Stimulated activated CD4-positive, alpha-beta T cell treated with anti-CD3 and anti-CD28 coated beads, Interleukin-4, amount 100 ng/mL, for 1 hour (primary cell): Measurements from ENCODE around the gene ABHD12.
A peak's percentile ranks its signal among the peaks of the same experiment; 100 is the strongest.
"Not testable (repeated sequence)": the region's sequence is repeated elsewhere in the genome, so short reads cannot be mapped to it uniquely, and the experiment has no call there.

Experiments used
- DNase-seq: peaks from one replicate; pipeline ENCODE4 v3.0.0-alpha.2; 2020

ABHD12 gene

DNA sequence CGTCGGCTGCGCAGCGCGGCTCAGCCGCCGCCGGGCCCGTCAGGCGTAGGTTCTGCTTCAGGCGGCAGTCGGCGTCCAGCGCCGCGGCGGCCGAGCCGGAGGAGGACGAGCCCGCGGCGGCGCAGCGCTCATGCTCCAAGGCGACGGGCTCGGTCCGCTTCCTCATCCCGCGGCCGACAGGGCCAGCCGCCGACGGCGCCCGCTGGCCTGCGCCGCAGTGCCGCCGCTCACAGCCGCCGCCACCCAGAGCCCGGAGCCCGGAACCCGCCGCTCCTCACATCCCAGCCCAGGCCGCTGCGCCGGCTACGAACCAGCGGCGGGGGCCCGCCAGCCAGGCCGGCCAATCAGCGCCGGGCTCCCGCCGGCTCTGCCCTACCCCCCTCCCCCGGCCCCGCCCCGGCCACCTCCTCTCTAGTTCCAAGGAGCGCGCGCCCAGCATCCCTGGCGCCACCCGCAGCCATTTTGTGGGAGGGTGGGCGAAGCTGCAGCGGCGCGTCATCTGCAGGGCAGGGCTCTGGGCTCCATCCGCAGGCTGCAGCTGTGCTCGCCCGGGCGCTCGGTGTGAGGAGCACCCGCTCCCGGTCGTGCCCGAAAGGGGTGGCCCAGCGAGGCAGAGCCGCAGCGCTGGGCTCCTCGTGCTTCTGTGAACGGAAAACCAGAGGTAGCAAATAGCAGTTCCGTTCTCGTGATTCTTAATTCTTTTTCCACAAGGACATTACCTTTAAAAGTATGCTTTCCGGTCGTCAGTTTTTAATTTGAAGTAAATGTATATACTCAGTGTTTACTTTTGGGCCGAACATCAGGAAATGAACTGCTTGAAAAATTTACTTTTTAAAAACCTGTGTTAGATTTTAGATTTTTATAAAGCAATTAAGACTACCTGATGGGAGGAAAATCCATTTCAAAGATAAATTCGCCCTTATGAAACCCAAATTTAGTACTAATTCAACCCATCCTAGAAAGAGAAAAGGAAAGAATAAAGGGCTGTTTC lies at the start of gene ABHD12:
TSS of gene ABHD12 (minus strand) at position 298 of the 991 bp plus-strand sequence. CDS start at position 166, 132 bp downstream.
- DNase-seq: peak; percentile 94

DNA sequence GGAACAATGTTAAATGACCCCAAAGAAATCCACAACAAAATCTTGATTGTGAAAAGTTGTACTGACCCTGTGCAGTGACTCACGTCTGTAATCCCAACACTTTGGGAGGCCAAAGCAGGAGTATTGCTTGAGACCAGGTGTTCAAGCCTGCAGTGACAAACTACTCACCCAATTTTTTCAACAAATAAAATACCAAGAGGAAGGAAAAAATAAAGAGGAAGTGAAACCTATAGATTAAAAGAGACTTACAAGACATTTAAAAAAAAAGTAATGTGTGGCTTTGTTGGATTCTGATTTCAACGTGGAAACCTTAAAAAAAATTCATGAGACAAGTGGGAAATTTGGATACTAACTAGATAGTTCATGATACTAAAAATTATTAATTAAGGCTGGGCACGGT lies 48.7 kb upstream of the ABHD12 start:
- no peak for DNase-seq

GRCh38 chr20:25437153-25437581 lies 46.5 kb upstream of the ABHD12 start:
- DNase-seq: no peak

GRCh38 chr20:25424536-25424935 lies 33.9 kb upstream of the ABHD12 start:
- no peak for DNase-seq

DNA sequence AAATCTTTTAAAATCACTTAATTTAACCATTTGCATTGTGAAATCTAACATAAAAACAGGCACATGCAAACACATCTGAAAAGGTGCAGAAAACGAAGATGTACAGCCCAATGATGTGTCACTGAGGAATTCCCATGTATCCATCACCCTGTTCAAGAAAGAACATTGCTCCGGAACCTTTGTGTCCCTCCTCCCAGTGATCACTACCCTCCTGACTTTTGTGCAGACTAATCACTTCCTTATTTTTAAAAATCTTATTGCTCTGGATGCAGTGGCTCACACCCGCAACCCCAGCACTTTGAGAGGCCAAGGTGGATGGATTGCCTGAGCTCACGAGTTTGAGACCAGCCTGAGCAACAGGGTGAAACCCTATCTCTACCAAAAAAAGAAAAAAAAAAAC lies 31.4 kb upstream of the ABHD12 start:
- no peak for DNase-seq

- no peak for DNase-seq
These were observed 30.5 kb upstream of the ABHD12 start for GRCh38 chr20:25421102-25421501.

DNA sequence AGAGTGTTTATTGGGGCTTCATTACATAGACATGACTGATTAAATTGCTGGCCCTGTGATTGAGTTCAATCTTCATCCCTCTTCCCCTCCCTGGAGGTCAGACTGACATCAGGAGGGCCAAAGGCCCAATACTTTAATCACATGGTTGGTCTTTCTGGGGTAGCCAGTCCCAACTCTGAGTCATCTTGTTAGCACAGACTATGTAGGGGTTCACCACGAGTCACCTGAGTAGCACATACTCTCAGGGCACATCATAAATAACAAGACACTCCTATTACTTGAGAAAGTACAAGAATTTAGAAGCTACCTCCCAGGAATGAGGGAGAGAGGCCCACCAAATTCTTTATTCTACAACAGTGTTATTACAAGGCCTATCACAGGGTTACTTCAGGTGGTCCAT lies 28.1 kb upstream of the ABHD12 start:
- DNase-seq: no peak

DNA sequence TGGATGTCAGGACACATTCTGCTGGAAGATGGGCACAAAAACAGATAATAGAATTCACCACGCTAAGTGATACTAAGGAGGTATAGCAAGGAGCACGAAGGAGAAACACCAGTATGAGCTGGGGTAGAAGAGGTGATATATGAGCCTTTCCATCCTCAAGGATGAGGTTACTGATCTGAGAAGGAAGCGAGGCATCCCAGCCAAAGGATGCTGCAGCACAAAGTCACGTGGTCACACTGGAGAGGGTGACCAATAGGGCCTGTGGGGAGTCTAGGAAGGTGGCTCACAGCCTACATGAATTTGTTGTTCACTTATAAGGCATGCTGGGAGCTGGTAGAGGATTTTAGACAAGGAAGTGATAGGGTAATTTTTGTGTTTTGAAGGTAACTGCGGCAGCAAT lies 18.3 kb upstream of the ABHD12 start:
- no peak for DNase-seq

DNA sequence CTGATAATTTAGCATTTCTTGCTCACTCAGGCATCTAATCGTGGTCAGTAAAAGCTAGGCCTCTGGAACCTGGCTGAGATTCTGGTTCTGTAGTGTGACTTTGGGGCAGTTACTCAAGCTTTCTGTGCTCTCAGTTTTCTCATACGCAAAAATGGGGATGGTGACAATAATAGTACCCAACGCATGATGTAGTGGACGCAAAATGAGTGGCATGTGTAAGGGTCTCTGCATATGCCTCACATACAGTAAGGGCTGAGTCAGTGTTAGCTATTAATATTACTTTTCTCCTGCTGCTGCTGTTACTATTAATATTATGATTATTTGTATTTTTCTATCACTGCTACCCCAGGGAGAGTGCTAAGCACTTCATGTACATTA lies 17.5 kb upstream of the ABHD12 start:
- DNase-seq: no peak

DNA sequence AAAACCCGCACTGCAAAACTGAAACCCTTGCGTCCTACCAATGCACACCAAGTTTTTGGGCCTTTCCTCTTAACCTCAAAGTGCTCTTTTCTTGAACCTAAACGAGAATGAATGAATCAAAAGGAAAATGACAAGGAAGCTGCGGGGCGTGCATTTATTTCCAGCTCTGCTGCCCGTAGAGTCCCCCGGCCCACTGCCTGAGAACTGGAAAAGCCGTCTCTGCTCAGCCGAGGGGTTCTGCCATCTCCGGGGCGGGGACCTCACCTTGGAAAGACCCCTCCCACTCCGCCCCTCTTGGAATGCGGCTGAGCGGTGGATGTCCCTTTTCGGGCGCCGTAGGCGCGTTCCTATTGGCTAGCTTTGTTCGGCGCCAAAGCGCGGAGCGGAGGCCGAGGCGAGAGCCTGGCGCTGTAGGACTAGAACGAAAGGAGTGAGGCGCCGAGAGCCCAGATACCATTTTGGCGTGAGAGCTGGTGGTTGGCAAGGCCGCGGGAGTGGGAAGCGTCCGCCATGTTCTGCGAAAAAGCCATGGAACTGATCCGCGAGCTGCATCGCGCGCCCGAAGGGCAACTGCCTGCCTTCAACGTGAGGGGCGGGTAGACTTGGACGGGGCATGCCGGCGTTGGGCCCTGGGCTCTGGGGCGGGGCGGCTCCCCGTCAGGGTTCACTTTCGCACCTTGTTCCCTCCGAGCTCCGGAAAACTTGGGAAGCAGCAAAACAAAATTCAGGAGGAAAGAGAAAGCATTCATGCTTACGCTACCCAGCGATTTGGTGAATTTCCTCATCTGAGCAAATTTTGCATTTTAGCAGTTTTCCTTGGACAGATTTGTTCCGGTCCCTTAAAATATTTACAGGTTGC lies 16.9 kb upstream of the ABHD12 start, which contains the start of gene GINS1:
TSS of gene GINS1 (plus strand) at position 363 of the 859 bp plus-strand sequence. CDS start at position 511, 148 bp downstream.
- peak; percentile 85 for DNase-seq

DNA sequence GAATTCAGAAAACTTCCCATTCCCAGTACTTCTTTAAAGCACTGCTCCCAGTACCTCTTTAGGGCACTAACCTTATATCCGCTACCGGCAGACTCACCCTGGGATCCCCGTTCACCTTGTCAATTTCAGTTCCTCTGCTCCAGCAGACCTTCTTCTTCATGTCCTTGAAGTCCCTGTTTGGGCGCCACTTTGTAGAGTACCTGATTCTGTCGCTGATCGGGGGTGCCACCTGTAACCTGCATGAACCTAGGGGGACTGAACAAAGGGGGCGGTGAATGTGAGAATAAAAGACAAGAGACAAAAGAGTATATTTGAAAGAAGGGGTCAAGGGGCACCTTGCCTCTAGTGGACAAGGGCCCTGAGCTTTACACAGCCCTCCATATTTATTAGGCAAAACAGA lies 11.9 kb upstream of the ABHD12 start:
- no peak for DNase-seq

DNA sequence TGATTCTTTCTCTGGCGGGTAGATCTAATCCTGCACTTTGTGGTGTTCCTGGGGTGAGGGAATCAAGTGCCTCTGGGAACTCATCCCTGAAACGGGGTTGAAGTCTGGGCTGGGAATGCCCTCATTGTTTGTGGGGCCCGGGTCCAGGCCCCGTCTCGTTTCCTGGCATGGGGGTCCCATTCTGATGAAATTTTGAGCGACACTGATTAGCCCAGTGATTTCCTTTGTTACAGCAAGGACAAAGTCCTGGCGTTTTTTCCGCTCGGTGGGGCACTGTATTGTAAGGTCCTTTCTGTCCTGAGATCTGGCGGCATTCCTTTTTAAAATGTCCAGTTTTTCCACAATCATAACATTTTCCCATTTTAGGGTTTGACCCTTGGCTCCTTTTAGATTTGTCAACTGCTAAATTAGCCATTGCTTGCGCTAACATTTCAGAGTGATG lies 9.7 kb upstream of the ABHD12 start:
- not testable (repeated sequence) for DNase-seq

DNA sequence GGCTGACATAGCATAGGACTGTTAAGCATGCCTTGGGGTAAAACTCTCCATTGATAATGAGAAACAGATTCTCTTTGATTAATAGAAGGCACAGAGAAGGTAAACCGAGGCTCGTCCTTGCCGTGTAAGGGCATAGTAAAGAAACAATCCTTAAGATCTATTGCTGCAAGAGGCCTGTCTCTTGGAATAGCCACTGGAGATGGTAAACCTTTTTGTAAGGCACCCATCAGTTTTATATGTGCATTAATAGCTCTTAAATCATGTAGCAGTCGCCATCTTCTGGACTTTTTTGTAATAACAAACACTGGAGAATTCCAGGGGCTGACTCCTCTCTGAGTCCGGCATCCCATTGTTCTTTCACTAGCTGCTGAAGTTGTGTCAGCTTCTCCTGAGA lies 8.4 kb upstream of the ABHD12 start:
- DNase-seq: no peak

- no peak for DNase-seq
These were observed 7.9 kb upstream of the ABHD12 start for GRCh38 chr20:25398376-25399036.

DNA sequence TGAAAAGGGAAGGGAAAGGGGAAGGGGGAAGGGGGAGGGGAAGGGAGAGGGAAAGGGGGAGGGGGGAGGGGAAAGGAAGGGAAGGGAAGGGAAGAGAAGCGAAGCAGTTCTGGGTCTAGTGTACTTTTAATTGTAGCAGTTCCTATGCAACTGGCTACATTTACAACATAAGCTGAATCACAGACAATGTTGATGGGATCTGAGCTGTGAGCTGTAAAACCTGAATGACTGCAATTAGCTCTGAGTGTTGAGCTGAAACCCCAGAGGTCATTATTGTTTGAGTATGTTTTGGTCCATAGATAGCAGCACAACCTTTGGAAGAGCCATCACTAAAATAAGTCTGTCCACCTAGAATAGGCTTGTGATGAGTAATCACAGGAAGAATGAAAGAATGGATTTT lies 7.2 kb upstream of the ABHD12 start:
- DNase-seq: no peak

- DNase-seq: no peak
These were observed 6.5 kb upstream of the ABHD12 start for GRCh38 chr20:25397096-25397495.

- DNase-seq: no peak
These were observed 4.4 kb upstream of the ABHD12 start for GRCh38 chr20:25394996-25395395.

DNA sequence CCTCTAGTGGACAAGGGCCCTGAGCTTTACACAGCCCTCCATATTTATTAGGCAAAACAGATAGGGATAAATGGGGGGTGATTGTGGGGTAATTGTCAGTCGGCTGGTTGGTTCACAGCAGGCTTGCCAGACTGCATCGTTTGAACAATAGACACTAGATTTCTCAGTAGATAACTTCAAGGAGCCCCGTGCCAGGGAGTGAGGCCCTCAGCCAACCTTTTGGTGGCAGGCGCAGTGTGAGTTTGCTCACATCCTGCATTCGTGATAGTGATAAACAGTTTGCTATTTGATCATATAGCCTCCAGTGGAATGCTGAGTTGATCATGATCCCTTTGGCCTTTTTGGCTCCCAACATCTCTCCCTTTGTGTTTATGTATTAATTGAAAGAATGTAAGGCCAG lies 3.6 kb upstream of the ABHD12 start:
- no peak for DNase-seq

- DNase-seq: peak; percentile 29
These were observed 637 bp downstream of the ABHD12 start for GRCh38 chr20:25389858-25390537.

GRCh38 chr20:25389401-25389857 lies 1.2 kb downstream of the ABHD12 start:
- no peak for DNase-seq

- DNase-seq: no peak
These were observed 7.8 kb downstream of the ABHD12 start for GRCh38 chr20:25382704-25383370.
